GM21423 (cell line): ENCODE measurements around the gene ZNF407.

Experiments used
- ATAC-seq: cut with Tn5 transposase; IDR thresholded peaks from one replicate; pipeline ENCODE4 v1.9.1; 2021; ENCODE audit warnings: mild to moderate bottlenecking, moderate library complexity; ENCODE audit not compliant: unreplicated experiment

Gene ZNF407

GRCh38 chr18:75109819-75110218 is 512.1 kb downstream of the ZNF407 start:
- ATAC-seq, result no peak

GRCh38 chr18:75110311-75110710 is 512.6 kb downstream of the ZNF407 start:
- no peak for ATAC-seq

GRCh38 chr18:75110846-75111415 is 513.3 kb downstream of the ZNF407 start:
- ATAC-seq, result no peak

GRCh38 chr18:75111760-75112159 is 514.1 kb downstream of the ZNF407 start:
- ATAC-seq, result no peak

GRCh38 chr18:75112186-75113096 is 514.8 kb downstream of the ZNF407 start:
- no peak for ATAC-seq

GRCh38 chr18:75113455-75113854 is 515.8 kb downstream of the ZNF407 start:
- no peak for ATAC-seq

GRCh38 chr18:75114231-75114764 is 516.6 kb downstream of the ZNF407 start:
- no peak for ATAC-seq
